ENCODE measurements around the gene CNN2.

CNN2 gene

DNA sequence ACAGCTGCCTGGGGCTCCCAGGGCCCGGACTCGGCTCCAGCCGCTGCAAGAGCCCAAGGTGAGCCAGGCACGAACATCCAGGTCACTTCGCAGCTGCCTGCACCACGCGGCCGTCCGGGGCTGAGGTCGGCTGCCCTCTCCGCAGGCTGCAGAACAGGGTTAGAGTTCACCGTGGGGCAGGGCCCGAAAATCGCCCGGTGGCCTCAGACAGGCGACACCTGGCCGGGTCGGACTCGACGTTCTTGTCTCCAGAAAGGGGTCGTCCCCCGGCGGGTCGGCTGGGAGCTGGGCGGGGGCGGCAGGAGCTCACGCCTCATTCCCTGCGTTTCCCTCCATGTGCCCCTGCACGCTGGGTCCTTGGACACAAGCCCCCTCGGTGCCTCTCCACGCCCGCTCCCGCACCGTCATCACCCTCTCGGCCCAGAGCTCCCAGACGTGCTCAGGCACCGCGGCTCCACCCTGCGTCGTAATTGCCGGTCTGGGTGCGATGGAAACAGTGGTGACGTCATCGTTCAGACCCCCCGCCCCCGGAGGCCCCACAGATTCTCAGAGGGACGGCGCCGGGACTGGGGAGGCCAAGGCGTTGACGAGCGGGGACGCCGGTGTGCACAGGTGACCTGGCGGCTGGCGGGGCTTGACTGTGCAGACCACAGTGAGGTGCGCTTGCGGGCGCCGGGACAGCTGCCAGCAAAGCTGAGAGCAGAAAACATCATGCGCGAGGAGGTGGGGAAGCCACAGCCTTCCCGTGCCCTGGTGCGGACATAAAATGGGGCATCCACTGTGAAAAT is 30.2 kb upstream of the CNN2 start:
- DNase-seq = peak in 2 of 4 experiments; percentile 34 to 39

DNA sequence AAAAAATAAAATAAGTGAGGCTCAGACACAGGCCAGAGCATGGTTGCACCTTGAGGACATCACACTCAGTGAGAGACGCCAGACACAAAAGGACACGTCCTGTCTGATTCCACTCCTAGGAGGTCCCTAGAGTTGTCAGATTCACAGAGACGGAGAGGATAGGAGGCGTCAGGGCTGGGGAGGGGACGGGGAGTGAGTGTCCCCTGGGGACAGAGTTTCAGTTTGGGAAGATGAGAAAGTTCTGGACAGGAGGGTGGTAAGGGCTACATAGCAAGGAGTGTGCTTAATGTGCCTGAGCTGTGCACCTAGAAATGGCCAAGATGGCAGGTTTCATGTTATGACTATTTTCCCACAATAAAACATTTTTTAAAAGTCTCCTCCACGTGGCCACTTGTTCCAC is 28.3 kb upstream of the CNN2 start:
- DNase-seq = no peak

DNA sequence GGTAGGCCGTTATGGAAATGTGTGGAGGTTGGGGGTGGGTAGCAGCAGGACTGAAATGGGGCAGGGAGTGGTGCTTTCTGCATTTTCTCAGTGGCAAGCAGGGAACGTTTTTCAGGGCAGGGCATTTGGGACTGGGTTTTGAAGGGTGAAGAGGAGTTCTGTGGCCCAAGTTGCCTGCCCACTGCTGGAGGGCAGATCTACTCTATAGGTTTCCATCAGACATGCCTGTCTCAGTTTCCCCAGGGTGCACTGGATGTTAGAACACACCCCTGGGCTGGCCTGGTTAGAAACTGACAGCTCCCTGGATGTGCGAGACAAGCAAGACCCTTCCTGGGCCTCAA is 27.1 kb upstream of the CNN2 start:
- no peak for DNase-seq

DNA sequence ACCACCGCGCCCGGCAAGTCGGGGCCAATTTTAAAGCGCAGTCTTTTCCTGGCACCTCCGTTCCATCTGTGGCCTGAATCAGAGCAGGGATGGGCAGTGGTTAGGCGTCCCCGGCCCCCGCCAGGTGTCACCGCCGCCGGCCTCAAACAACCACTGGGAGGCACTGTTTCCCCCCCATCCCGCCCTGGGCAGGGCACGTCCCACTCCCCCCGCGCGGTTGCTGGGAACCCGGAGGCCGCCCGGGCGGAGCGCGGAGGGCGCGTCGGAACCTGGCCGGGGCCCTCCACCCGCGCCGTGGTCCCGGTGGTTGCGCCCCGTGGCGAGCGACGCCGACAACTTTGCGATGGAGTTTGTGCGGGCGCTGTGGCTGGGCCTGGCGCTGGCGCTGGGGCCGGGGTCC is 26.3 kb upstream of the CNN2 start, which contains the start of gene GRIN3B:
TSS of gene GRIN3B (plus strand) at position 325 of the 400 bp plus-strand sequence. CDS start at position 344, 19 bp downstream.
- peak in 1 of 4 experiments; percentile 49 for DNase-seq

DNA sequence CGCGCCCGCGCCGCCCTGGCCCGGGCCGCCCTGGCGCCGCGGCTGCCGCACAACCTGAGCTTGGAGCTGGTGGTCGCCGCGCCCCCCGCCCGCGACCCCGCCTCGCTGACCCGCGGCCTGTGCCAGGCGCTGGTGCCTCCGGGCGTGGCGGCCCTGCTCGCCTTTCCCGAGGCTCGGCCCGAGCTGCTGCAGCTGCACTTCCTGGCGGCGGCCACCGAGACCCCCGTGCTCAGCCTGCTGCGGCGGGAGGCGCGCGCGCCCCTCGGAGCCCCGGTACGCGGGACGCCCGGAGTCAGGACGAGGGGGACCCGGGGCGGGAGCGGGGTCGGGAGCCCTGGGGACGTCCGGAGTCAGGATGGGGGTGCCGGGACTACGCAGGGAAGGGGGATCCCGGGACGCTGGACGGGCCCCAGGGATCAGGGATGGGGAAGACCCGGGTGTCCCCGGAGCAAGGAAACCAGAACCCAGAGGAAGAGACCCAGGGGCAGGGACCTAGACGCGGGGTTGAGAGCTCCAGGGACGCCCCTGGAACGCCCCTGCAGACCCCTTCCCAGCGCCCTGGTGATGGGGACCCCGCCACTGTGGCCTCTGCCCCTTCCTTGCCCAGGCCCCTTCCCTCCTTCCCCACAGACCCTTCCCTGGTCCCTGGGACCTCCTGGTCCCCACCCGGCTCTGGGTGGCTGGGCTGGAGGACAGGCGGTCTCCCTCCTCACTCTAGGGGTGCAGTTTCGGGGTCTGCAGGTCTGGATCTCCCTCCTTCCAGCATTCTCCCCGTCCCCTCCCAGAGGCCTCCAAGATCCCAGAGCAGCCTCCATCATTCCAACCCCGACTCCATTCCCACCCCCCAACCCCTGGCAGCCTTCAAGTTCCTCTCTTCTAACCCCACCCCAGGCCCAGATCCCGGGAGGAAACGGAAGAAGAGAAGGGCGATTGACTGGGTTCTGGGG is 25.5 kb upstream of the CNN2 start:
- no peak for DNase-seq

DNA sequence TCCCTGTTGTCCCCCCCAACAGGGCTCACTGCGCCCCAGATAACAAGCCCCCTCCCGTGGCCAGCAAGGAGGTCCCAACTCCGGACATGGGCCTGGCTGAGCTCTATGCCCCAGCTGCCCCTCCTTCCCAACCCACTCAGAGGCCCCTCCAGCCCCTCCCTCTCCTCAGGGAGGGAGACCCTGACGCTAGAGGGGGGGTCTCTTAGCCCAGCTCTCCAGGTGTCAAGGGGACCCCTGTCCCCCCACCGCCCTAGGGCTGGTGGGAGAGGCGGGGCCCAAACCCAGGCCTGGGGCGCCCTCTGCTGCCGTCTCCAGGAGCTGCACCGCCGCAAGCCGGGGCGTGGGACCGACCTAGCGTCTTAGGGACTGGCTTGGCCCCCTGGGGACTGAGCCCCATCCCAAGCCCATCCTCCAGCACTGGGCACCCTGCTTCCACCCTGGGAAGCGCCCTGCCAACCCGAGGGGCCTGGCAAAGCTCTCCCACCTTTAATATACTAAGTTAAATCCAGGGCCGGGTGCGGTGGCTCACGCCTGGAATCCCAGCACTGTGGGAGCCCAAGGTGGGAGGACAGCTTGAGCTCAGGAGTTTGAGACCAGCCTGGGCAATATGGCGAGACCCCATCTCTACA is 24.8 kb upstream of the CNN2 start:
- peak; percentile 39 to 56 (median 48) for DNase-seq

DNA sequence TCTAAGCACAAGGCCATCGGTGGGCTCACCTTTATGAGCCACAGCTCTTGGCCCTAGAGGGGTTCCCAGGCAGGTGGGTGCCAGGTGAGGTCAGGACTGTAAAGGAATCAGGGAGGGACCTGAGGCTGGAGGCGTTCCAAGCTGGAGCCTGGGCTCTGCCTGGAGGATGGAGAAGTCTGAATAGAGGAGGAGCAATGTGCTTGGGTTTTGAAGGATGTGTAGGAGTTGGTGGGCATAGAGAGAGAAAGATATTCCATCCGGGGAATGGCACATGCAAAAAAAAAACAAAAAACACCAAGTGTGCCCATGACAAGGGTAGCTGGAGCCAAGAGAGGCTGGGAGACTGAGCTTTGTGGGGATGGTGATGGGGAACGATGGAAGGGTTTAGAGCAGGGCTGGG is 23.8 kb upstream of the CNN2 start:
- DNase-seq = no peak

DNA sequence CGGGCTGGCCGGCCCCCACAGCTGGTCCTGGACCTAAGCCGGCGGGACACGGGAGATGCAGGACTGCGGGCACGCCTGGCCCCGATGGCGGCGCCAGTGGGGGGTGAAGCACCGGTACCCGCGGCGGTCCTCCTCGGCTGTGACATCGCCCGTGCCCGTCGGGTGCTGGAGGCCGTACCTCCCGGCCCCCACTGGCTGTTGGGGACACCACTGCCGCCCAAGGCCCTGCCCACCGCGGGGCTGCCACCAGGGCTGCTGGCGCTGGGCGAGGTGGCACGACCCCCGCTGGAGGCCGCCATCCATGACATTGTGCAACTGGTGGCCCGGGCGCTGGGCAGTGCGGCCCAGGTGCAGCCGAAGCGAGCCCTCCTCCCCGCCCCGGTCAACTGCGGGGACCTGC is 23.1 kb upstream of the CNN2 start:
- DNase-seq = no peak

DNA sequence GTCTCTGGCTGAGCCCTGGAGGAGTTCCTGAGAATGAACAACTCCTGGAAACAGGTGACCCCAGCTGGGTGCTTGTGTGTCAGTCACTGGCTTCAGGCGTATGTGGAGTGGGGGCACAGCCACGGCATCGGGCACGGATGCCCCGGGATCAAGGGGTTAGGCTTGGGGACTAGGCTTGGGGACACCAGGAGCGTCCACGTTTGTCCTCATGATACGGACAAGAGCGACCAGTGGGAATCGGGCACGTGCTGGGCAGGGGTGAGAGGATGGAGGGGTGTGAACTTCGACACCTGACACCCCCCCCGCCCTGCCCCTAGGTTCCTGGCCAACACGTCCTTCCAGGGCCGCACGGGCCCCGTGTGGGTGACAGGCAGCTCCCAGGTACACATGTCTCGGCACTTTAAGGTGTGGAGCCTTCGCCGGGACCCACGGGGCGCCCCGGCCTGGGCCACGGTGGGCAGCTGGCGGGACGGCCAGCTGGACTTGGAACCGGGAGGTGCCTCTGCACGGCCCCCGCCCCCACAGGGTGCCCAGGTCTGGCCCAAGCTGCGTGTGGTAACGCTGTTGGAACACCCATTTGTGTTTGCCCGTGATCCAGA is 22.1 kb upstream of the CNN2 start:
- no peak for DNase-seq

DNA sequence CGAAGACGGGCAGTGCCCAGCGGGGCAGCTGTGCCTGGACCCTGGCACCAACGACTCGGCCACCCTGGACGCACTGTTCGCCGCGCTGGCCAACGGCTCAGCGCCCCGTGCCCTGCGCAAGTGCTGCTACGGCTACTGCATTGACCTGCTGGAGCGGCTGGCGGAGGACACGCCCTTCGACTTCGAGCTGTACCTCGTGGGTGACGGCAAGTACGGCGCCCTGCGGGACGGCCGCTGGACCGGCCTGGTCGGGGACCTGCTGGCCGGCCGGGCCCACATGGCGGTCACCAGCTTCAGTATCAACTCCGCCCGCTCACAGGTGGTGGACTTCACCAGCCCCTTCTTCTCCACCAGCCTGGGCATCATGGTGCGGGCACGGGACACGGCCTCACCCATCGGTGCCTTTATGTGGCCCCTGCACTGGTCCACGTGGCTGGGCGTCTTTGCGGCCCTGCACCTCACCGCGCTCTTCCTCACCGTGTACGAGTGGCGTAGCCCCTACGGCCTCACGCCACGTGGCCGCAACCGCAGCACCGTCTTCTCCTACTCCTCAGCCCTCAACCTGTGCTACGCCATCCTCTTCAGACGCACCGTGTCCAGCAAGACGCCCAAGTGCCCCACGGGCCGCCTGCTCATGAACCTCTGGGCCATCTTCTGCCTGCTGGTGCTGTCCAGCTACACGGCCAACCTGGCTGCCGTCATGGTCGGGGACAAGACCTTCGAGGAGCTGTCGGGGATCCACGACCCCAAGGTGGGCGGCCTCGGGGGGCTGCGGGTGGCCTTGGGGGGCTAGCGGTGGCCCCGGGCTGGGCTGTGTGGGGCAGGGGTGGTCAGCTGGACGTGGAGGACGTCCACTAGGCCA is 21.4 kb upstream of the CNN2 start:
- DNase-seq = no peak

DNA sequence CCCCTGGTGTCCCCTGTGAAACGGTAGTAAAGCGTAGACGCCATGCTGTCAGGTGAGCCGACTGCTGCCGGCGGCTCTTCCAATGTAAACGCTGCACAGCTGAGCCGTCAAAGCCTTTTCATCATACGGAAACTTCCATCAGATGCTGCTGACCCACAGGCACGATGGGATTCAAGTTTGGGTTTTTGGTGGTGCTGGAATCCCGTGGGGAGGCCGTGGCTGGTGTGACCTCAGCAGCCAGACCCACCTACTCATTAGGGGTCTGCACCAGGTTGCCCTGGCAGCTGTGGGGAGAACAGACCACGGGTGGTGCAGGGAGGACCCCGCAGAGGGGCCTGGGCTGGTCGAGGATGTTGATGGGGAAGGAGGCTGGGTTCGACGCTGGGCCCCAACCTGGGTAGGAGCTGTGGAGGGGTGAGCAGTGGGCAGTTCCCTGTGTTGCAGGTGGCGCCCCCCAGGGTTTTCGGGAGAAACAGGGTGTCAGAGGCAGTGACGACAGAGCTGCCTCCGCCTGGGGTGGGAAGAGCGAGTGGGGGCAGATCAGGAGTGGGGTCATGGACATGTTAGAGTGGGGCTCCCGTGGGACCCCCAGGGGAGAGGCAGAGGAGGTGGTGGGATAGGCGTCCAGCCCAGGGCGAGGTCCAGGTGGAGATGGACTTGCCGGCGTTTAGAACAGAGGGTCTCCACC is 19.6 kb upstream of the CNN2 start:
- no peak for DNase-seq

DNA sequence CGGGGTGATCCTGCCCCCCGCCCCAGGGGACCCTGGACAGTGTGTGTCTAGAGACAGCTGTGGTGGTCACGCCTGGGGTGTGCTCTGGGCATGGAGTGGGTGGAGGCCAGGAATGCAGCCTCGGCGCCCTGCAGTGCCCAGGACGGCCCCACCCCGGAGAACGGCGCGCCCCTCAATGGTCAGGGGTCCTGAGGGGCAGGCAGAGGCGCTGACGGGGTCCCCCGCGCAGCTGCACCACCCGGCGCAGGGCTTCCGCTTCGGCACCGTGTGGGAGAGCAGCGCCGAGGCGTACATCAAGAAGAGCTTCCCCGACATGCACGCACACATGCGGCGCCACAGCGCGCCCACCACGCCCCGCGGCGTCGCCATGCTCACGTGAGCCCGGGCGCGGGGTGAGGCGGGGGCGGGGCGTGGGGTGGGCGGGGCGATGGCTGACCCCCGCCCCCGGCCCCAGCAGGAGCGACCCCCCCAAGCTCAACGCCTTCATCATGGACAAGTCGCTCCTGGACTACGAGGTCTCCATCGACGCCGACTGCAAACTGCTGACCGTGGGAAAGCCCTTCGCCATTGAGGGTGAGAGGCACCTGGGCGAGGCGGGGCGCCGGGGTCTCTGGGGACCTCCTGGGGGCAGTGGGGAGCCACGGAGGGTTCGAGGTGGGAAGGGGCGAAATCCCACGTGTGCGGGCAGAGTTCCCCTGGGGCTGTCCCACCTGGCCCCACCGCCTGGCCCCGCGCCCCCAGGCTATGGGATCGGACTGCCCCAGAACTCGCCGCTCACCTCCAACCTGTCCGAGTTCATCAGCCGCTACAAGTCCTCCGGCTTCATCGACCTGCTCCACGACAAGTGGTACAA is 18.8 kb upstream of the CNN2 start:
- no peak for DNase-seq

DNA sequence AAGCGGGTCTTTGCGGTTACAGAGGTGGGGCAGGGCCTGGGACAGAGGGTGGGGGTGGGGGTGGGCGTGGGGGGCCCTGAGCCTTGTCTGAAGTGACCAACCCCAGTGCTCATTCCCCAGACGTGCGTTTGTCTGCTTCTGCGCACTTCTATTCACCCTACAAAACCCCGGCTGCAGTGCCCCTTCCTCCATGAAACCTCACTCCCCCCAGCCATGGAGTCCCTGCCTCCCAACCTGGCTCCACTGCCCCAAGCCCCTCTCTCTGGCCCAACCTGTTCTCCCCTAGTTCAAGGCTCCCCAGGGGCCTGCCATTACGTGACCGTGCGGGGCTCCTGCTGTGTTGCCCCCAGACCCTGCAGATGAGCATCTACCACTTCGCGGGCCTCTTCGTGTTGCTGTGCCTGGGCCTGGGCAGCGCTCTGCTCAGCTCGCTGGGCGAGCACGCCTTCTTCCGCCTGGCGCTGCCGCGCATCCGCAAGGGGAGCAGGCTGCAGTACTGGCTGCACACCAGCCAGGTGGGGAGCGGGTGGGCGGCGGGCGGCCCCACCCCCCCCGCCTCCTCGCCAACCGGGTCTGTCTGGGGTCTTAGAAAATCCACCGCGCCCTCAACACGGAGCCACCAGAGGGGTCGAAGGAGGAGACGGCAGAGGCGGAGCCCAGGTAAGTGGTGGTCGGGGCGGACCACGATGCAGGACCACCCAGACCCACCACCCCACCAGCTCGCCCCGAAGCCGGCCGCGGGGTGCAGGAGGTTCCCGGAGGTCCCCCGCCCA is 18.0 kb upstream of the CNN2 start:
- no peak for DNase-seq

DNA sequence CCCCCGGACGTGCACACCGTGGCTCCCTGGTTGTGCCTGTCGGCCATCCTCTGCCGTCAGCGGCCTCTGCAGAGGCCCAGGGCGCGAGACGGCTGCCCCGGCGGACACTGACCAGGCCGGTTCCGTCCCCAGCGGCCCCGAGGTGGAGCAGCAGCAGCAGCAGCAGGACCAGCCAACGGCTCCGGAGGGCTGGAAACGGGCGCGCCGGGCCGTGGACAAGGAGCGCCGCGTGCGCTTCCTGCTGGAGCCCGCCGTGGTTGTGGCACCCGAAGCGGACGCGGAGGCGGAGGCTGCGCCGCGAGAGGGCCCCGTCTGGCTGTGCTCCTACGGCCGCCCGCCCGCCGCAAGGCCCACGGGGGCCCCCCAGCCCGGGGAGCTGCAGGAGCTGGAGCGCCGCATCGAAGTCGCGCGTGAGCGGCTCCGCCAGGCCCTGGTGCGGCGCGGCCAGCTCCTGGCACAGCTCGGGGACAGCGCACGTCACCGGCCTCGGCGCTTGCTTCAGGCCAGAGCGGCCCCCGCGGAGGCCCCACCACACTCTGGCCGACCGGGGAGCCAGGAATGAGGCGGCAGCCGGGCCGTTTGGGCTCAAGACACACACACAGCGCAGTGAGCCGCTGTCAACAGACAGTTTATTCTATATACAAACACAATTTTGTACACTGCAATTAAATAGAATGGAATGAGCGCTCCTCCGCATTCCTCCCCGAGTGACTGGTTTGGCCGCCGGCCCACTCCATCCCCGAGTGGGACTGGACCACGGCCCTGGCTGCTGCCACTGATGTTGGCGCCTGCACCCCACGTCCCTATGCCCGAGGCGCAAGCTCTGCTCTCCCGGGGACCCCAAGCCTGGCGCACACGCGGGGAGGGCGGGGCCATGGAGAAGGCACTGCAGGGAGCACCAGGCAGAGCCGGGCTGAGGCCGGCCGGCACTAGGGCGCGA is 17.1 kb upstream of the CNN2 start:
- no peak for DNase-seq

DNA sequence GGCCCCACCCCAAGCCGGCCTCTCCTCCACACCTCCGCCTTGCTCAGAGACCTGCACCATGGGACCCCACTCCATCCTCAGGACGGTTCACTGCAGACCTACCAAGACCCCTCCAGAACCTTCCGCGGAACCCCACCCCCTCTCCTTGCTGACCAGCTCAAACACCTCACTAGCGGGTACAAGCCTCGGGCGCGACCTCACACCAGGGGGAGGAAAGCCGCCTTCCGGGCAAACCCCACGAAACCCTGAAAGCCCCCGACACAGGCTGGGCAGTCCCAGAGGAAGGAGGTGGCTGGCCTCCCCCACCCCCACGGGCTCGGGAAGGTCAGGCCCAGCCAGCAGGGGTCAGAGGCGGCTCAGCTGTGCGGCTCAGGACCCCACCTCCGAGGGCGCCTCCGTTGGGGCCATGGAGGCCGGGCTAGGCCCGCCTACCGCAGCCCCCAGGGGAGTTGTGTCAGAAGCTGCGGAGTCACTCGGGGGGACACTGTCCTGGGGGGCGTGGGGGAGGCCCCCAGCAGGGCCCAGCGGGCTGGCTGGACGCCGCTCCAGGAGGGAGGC is 16.3 kb upstream of the CNN2 start:
- DNase-seq = no peak

DNA sequence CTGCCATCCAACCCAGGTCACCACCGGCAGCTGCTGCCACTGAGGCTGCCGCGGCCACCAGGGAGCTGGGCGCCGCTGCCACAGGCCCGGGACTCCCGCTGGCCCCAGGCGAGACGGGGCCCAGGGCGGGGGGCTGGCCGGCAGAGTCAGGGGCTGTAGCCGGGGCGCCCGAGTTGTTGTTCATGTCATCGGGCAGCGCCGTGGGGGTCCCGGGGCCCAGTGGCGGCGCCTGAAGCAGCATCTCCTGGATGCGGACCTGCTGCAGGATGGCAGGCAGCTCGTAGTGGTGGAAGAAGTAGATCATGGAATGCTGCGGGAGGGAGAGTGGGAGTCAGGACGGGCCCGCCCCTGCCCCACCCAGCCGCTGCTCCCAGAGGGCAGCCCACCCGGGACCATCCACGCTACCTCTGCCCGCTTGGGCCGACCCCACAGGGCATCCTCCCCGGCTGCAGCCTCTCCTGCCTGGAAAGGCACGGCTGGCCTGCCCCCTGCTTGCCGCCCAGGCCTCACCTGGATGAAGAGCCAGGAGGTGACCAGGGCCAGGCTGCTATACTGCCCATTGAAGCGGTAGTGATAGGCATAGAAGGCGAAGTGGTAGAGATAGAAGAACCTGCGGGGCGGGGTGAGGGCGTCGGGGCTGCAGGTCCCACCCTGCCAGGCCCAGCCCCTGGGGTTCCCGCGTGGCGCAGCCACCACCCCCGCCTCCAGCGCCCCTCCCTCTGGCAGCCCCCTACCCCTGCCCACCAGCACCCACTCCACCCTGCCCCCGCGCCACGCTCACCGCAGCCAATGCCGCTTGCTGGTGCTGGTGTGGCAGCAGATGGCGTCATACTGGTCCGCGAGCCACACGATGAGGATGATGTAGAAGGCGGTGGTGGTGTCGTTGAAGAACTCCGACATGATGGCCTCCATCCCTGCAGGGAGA is 15.6 kb upstream of the CNN2 start:
- DNase-seq = no peak

DNA sequence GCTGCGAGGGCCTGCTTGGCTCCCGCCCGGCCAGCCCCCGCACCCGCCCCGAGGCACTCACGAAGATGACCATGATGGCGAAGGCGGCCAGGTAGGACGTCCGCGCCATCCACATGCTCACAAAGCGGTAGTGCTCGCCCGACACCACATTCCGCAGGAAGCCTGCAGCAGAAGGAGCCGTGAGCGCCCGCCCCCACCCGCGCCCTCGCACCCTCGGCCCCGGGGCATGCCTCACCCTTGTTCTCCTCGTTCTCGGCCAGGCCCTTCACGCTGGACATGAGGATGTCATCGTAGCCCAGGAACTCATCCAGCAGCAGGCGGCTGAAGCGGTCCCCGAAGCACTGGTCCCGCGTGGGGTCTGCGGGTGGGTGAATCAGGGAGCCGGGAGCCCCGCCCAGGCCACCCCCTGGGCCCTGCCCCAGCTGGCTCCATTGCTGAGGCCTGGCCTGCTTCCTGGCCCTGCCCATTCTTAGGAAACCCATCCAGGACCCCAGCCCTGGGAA is 14.5 kb upstream of the CNN2 start:
- no peak for DNase-seq

All from activated CD4-positive, CD25-positive, alpha-beta regulatory T cell (primary cell).